AG04450 (cell line): ENCODE results near the gene CFAP53. TPM values are rescaled to one million over a fixed set of nuclear protein-coding genes. Genes with fewer than 3 reads are reported as not detected.

Experiments used
- CTCF ChIA-PET: fragments of 300-600, 350-600 bp; formaldehyde crosslinking; extraction: SDS; loops from one replicate; lab custom pipeline; 2022; ENCODE audit warnings: antibody characterized with exemption, inconsistent platforms; lab: Charles Lee
- POLR2A ChIA-PET: fragments of 350-600 bp; formaldehyde crosslinking; extraction: SDS; loops from one replicate; lab custom pipeline; 2021; ENCODE audit warnings: antibody characterized with exemption, inconsistent platforms; lab: Yijun Ruan, JAX
- DNase-seq: peaks from one replicate; pipeline ENCODE4 v3.0.0-alpha.2; 2011; ENCODE audit warnings: low read depth, low spot score
- H3K27ac ChIP-seq: one replicate; pipeline ENCODE4 v1.5.1; 2012; ENCODE audit warnings: low read depth, low read length, control low read depth
- H3K27me3 ChIP-seq: one replicate; pipeline ENCODE4 v1.6.0; 2012; ENCODE audit warnings: low read length; ENCODE audit not compliant: control insufficient read depth, insufficient read depth
- H3K4me3 ChIP-seq: 2 replicates; pipeline ENCODE4 v1.5.1; 2011; ENCODE audit warnings: mild to moderate bottlenecking, low read depth, low read length, control low read depth
- H3K9me3 ChIP-seq: 2 replicates; pipeline ENCODE4 v1.5.1; 2012; ENCODE audit warnings: low read length; ENCODE audit not compliant: control insufficient read depth, insufficient read depth
- CTCF ChIP-seq: IDR thresholded peaks from 2 replicates; pipeline ENCODE4 v1.5.1; 2011; ENCODE audit warnings: low read depth, low read length, control low read depth, inconsistent platforms
- polyA plus RNA-seq: library from polyadenylated mRNA; depleted of rRNA; stranded (reverse); fragments of >200 nt; gene quantifications from 2 replicates; pipeline ENCODE4 v1.2.3, GENCODE V29; 2011

CFAP53 gene
- polyA plus RNA-seq, 1 experiment, result 0.26 TPM

DNA sequence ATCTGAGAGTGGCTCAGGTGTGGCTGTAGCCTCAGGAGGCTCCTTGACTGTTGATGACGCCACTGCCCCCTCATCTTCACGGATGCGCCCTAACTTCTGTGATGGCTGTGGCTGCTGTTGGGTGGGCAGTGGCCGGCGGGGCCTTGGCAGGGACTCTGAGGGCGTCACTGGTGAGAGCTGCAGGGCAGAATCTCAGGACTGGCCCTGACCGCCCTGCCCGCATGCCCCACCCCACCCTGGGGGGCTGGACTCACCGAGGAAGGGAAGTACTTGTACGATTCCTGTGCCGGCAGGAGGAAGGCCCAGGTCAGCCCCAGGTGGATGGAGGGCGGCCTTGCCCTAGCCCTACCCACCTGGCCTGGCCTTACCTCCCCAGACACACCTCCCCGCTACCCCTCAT lies 18.8 kb upstream of the CFAP53 start:
- ChIA-PET POLR2A (no interaction called here), CTCF (no interaction called here)
- peaks cover 2% of the 10 kb centered on the region for H3K27me3 ChIP-seq
- no peaks in the 10 kb centered on the region; the same call in 1 of the 2 replicates for H3K9me3 ChIP-seq
- TF ChIP-seq CTCF, result no peak
- H3K4me3 ChIP-seq, result no peak overlapping the region
- H3K27ac ChIP-seq, result no peak overlapping the region
- no peak for DNase-seq

- no peak overlapping the region for H3K27ac ChIP-seq
- DNase-seq, result no peak
- H3K9me3 ChIP-seq, result no peaks in the 10 kb centered on the region; the same call in 1 of the 2 replicates
- H3K4me3 ChIP-seq, result no peak overlapping the region
- H3K27me3 ChIP-seq, result no peaks in the 10 kb centered on the region
- TF ChIP-seq CTCF, result no peak
- ChIA-PET POLR2A (no interaction called here), CTCF (no interaction called here)
Measured at GRCh38 chr18:50284255-50284885, 18.1 kb upstream of the CFAP53 start.

DNA sequence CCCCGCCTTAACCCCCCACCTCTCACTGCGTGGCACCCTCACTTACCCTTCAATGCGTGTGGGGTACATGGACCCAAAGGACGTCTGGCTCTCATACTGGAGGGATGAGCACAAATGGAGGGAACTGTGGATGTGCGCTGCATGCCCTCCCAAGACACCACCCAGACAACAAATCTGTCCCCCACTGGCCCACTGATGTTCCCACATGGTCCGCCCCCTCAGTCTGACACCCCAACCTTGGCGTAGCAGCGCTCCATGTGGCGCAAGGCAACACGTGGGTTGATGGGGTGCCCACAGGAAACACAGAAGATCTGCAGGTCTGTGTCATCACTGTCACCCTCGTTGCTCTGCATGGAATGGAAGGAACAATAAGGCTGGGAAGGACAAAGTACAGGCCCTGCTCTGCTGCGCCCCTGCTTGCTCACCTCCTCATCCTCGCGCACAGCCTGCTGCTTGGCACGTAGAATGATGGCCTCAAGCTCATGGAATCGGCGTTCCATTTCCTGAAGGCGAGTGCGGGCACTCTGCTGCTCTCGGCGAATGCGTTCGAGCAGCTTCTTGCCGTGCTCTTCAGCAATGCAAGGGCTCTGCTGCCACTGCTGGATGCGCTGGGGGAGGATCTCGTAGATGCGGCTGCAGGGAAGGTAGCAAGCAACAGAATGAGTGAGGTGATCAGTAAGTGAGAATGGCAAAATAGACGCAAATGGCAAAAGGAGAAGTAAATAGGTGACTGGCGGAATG lies 17.3 kb upstream of the CFAP53 start:
- POLR2A ChIA-PET, result no interaction called here
- Histone ChIP-seq H3K4me3 (no peak overlapping the region), H3K27me3 (no peaks in the 10 kb centered on the region), H3K27ac (no peak overlapping the region), H3K9me3 (no peaks in the 10 kb centered on the region; the same call in 1 of the 2 replicates)
- no peak for DNase-seq
- TF ChIP-seq CTCF, result no peak
- CTCF ChIA-PET, result no interaction called here

DNA sequence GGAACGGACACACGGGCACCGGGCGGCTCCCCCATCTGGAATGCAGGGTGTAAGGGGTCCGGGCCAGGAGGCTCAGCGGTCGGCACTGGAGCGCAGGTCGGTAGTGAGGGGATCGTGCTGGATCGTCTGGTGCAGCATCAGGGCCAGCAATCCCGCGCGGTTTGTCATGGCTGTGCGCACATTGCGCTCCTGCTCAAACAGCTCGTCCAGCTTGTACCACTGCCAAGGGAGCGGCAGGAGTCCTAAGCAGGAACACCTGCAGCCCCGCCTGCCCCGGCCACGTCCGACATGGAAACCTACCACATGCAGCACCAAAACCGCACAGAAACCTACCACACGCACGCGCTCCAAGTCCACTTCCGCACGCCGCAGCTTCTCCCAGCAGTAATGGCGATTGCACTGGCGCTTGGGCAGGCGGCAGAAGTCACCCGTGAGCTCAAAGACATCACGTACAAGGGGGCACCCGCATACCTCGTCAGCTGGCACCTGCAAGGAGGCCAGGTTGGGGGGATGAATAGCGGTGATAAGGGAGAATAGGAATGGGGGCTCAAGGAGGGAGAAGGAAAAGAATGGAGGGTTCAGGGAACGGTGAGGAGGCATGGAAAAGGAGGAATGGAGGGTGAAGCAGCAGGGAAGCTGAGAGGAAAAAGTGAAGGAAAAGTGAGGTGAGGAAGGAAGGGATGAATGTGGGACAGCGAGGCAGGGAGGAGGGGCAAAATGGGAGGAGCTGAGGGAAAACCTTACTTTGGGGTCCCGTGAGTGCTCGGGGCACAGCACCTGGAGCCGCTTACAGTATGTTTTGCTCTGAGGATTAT lies 16.4 kb upstream of the CFAP53 start:
- ChIA-PET CTCF (no interaction called here), POLR2A (no interaction called here)
- Histone ChIP-seq H3K27me3 (no peaks in the 10 kb centered on the region), H3K4me3 (no peak overlapping the region), H3K27ac (peak overlapping the region; percentile 11), H3K9me3 (no peaks in the 10 kb centered on the region; the same call in 1 of the 2 replicates)
- DNase-seq, result no peak
- TF ChIP-seq CTCF, result no peak
